Activated T-cell treated with anti-CD3 and anti-CD28 coated beads, Interleukin-2, amount 50 U/mL, for 24 hours (primary cell): ENCODE data around the gene ZFP28.
A peak's percentile ranks its signal among the peaks of the same experiment; 100 is the strongest.

ENCODE experiments used
- DNase-seq: peaks from one replicate; pipeline ENCODE4 v3.0.0-alpha.2; 2020
- H3K27ac Mint-ChIP-seq: 2 replicates; pipeline ENCODE4 v1.8.0; 2020; ENCODE audit warnings: mild to moderate bottlenecking, mixed read lengths
- H3K27me3 Mint-ChIP-seq: 2 replicates; pipeline ENCODE4 v1.8.0; 2020; ENCODE audit warnings: mixed read lengths
- H3K36me3 Mint-ChIP-seq: 2 replicates; pipeline ENCODE4 v1.8.0; 2020; ENCODE audit warnings: low read depth, mixed read lengths
- H3K4me1 Mint-ChIP-seq: 2 replicates; pipeline ENCODE4 v1.8.0; 2020; ENCODE audit warnings: low read depth, mixed read lengths
- H3K4me3 Mint-ChIP-seq: 2 replicates; pipeline ENCODE4 v1.8.0; 2020; ENCODE audit warnings: mild to moderate bottlenecking, moderate library complexity, mixed read lengths
- H3K9me3 Mint-ChIP-seq: 2 replicates; pipeline ENCODE4 v1.8.0; 2020; ENCODE audit warnings: mixed read lengths

ZFP28 gene

GRCh38 chr19:56567274-56568120, 28.7 kb downstream of the ZFP28 start, which contains the start of gene ZNF470:
Gene ZNF470 (plus strand): TSS chr19:56567468. CDS start chr19:56570312, 2,844 bp downstream.
- H3K27ac Mint-ChIP-seq: peak within 1 kb of the TSS; percentile 94
- peak within 1 kb of the TSS; percentile 90 for H3K4me3 Mint-ChIP-seq

GRCh38 chr19:56572589-56572988, 33.8 kb downstream of the ZFP28 start:
- Mint-ChIP-seq H3K27me3 (no peaks in the 10 kb centered on the region), H3K9me3 (peaks cover 73% of the 10 kb centered on the region), H3K4me3 (no peak overlapping the region), H3K4me1 (peaks cover 9% of the 10 kb centered on the region), H3K27ac (no peak overlapping the region), H3K36me3 (peaks cover 97% of the 10 kb centered on the region)
- no peak for DNase-seq

More at GRCh38 chr19:56567274-56568120, 28.7 kb downstream of the ZFP28 start, which contains the start of gene ZNF470:
- peak; percentile 92 for DNase-seq
- peaks cover 69% of the 10 kb centered on the region for H3K9me3 Mint-ChIP-seq
- H3K27me3 Mint-ChIP-seq: no peaks in the 10 kb centered on the region
- H3K4me1 Mint-ChIP-seq: peaks cover 17% of the 10 kb centered on the region
- H3K36me3 Mint-ChIP-seq: peaks cover 86% of the 10 kb centered on the region

- no peak for DNase-seq
- H3K36me3 Mint-ChIP-seq: peaks cover 95% of the 10 kb centered on the region
- H3K4me1 Mint-ChIP-seq: no peaks in the 10 kb centered on the region
- H3K27ac Mint-ChIP-seq: no peak overlapping the region
- H3K27me3 Mint-ChIP-seq: no peaks in the 10 kb centered on the region
- H3K9me3 Mint-ChIP-seq: peaks cover 73% of the 10 kb centered on the region
- H3K4me3 Mint-ChIP-seq: no peak overlapping the region
These were observed 35.2 kb downstream of the ZFP28 start for GRCh38 chr19:56573914-56574313.

GRCh38 chr19:56577719-56578602, 39.2 kb downstream of the ZFP28 start:
- Mint-ChIP-seq H3K36me3 (peaks cover 82% of the 10 kb centered on the region), H3K9me3 (peaks cover 66% of the 10 kb centered on the region), H3K27ac (no peak overlapping the region), H3K4me3 (no peak overlapping the region), H3K27me3 (no peaks in the 10 kb centered on the region), H3K4me1 (no peaks in the 10 kb centered on the region)
- no peak for DNase-seq

- Mint-ChIP-seq H3K9me3 (peaks cover 52% of the 10 kb centered on the region), H3K4me1 (peaks cover 10% of the 10 kb centered on the region), H3K36me3 (peaks cover 39% of the 10 kb centered on the region), H3K4me3 (peak overlapping the region; percentile 87), H3K27me3 (no peaks in the 10 kb centered on the region), H3K27ac (peak overlapping the region; percentile 37)
- no peak for DNase-seq
These were observed 55.7 kb downstream of the ZFP28 start for GRCh38 chr19:56594446-56594782.

GRCh38 chr19:56594783-56595547, 56.2 kb downstream of the ZFP28 start, which contains the start of gene ZNF71:
Gene ZNF71 (plus strand): TSS chr19:56595302. CDS start chr19:56601559, 6,257 bp downstream.
- H3K27me3 Mint-ChIP-seq: no peaks in the 10 kb centered on the region
- peak within 1 kb of the TSS; percentile 87 for H3K27ac Mint-ChIP-seq
- H3K4me1 Mint-ChIP-seq: peaks cover 10% of the 10 kb centered on the region
- peaks cover 44% of the 10 kb centered on the region for H3K36me3 Mint-ChIP-seq
- DNase-seq: peak; percentile 92
- peaks cover 52% of the 10 kb centered on the region for H3K9me3 Mint-ChIP-seq
- peak within 1 kb of the TSS; percentile 87 for H3K4me3 Mint-ChIP-seq

- H3K36me3 Mint-ChIP-seq: peaks cover 46% of the 10 kb centered on the region
- H3K4me1 Mint-ChIP-seq: peaks cover 12% of the 10 kb centered on the region
- DNase-seq: no peak
- no peaks in the 10 kb centered on the region for H3K27me3 Mint-ChIP-seq
- H3K4me3 Mint-ChIP-seq: peak overlapping the region; percentile 87
- peak overlapping the region; percentile 87 for H3K27ac Mint-ChIP-seq
- peaks cover 51% of the 10 kb centered on the region for H3K9me3 Mint-ChIP-seq
These were observed 56.8 kb downstream of the ZFP28 start for GRCh38 chr19:56595548-56595899.

- H3K4me1 Mint-ChIP-seq: peaks cover 13% of the 10 kb centered on the region
- no peak for DNase-seq
- no peaks in the 10 kb centered on the region for H3K27me3 Mint-ChIP-seq
- H3K36me3 Mint-ChIP-seq: peaks cover 58% of the 10 kb centered on the region
- H3K27ac Mint-ChIP-seq: no peak overlapping the region
- H3K4me3 Mint-ChIP-seq: peak overlapping the region; percentile 15
- peaks cover 54% of the 10 kb centered on the region for H3K9me3 Mint-ChIP-seq
These were observed 57.9 kb downstream of the ZFP28 start for GRCh38 chr19:56596676-56597075.

- no peak overlapping the region for H3K4me3 Mint-ChIP-seq
- H3K36me3 Mint-ChIP-seq: peaks cover 68% of the 10 kb centered on the region
- H3K27ac Mint-ChIP-seq: no peak overlapping the region
- DNase-seq: no peak
- no peaks in the 10 kb centered on the region for H3K27me3 Mint-ChIP-seq
- H3K4me1 Mint-ChIP-seq: peaks cover 13% of the 10 kb centered on the region
- peaks cover 51% of the 10 kb centered on the region for H3K9me3 Mint-ChIP-seq
These were observed 58.9 kb downstream of the ZFP28 start for GRCh38 chr19:56597696-56598095.

- Mint-ChIP-seq H3K27me3 (no peaks in the 10 kb centered on the region), H3K4me1 (peaks cover 3% of the 10 kb centered on the region), H3K9me3 (peaks cover 60% of the 10 kb centered on the region), H3K4me3 (no peak overlapping the region), H3K36me3 (peaks cover 95% of the 10 kb centered on the region), H3K27ac (no peak overlapping the region)
- DNase-seq: no peak
These were observed 62.6 kb downstream of the ZFP28 start for GRCh38 chr19:56601375-56601774.

- H3K27ac Mint-ChIP-seq: no peak overlapping the region
- H3K27me3 Mint-ChIP-seq: no peaks in the 10 kb centered on the region
- H3K9me3 Mint-ChIP-seq: peaks cover 69% of the 10 kb centered on the region
- H3K4me3 Mint-ChIP-seq: no peak overlapping the region
- peaks cover 3% of the 10 kb centered on the region for H3K4me1 Mint-ChIP-seq
- peaks cover 96% of the 10 kb centered on the region for H3K36me3 Mint-ChIP-seq
- no peak for DNase-seq
These were observed 65.1 kb downstream of the ZFP28 start for GRCh38 chr19:56603829-56604228.
